ENCODE data around the gene LCOR.

DNA sequence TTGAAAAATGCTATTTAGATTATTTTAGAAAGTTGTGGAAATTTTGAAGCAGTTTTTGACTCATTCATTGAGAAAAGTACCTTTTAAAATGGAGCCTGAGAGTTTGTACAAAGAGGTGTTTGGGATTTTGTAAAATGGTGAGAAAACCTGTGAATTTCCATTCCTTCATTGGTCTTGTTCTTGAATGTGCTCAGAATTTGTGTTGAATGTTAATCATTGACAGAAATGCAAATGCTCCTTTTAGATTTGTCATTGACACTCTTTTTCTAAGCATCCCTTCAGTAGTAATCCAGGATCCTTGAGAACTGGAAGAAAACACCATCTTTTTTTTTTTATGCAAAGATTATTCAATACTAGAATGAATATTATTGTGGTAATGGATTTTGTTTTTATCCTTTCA is 74.8 kb downstream of the LCOR start:
- TF ChIP-seq, protein P1, sequence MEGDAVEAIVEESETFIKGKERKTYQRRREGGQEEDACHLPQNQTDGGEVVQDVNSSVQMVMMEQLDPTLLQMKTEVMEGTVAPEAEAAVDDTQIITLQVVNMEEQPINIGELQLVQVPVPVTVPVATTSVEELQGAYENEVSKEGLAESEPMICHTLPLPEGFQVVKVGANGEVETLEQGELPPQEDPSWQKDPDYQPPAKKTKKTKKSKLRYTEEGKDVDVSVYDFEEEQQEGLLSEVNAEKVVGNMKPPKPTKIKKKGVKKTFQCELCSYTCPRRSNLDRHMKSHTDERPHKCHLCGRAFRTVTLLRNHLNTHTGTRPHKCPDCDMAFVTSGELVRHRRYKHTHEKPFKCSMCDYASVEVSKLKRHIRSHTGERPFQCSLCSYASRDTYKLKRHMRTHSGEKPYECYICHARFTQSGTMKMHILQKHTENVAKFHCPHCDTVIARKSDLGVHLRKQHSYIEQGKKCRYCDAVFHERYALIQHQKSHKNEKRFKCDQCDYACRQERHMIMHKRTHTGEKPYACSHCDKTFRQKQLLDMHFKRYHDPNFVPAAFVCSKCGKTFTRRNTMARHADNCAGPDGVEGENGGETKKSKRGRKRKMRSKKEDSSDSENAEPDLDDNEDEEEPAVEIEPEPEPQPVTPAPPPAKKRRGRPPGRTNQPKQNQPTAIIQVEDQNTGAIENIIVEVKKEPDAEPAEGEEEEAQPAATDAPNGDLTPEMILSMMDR (IDR thresholded peaks at IDR 0.05), result no peak
- no peak for TF ChIP-seq POLR2A (IDR thresholded peaks at IDR 0.05)
